ENCODE results near the gene HS6ST1.

HS6ST1 gene

GRCh38 chr2:128310094-128310716 lies 8.5 kb downstream of the HS6ST1 start:
- no peak for DNase-seq (ENCODE audit: low read depth, low spot score)

- DNase-seq (ENCODE audit: low read depth, low spot score) = no peak
Observed at GRCh38 chr2:128309280-128310093, 9.2 kb downstream of the HS6ST1 start.

- no peak for DNase-seq (ENCODE audit: low read depth, low spot score)
Observed at GRCh38 chr2:128308889-128309279, 9.8 kb downstream of the HS6ST1 start.

GRCh38 chr2:128308284-128308731 lies 10.4 kb downstream of the HS6ST1 start:
- no peak for DNase-seq (ENCODE audit: low read depth, low spot score)

- no peak for DNase-seq (ENCODE audit: low read depth, low spot score)
Observed at GRCh38 chr2:128307595-128307994, 11.1 kb downstream of the HS6ST1 start.

- DNase-seq (ENCODE audit: low read depth, low spot score) = no peak
Observed at GRCh38 chr2:128306931-128307460, 11.7 kb downstream of the HS6ST1 start.

- DNase-seq (ENCODE audit: low read depth, low spot score) = no peak
Observed at GRCh38 chr2:128306081-128306930, 12.4 kb downstream of the HS6ST1 start.

- no peak for DNase-seq (ENCODE audit: low read depth, low spot score)
Observed at GRCh38 chr2:128305555-128306080, 13.1 kb downstream of the HS6ST1 start.

GRCh38 chr2:128304715-128305554 lies 13.7 kb downstream of the HS6ST1 start:
- DNase-seq (ENCODE audit: low read depth, low spot score) = no peak

GRCh38 chr2:128304330-128304714 lies 14.3 kb downstream of the HS6ST1 start:
- DNase-seq (ENCODE audit: low read depth, low spot score) = no peak

GRCh38 chr2:128303911-128304310 lies 14.8 kb downstream of the HS6ST1 start:
- no peak for DNase-seq (ENCODE audit: low read depth, low spot score)

- DNase-seq (ENCODE audit: low read depth, low spot score) = no peak
Observed at GRCh38 chr2:128303095-128303791, 15.4 kb downstream of the HS6ST1 start.

- no peak for DNase-seq (ENCODE audit: low read depth, low spot score)
Observed at GRCh38 chr2:128302744-128303067, 16.0 kb downstream of the HS6ST1 start.

- no peak for DNase-seq (ENCODE audit: low read depth, low spot score)
Observed at GRCh38 chr2:128302011-128302743, 16.5 kb downstream of the HS6ST1 start.

GRCh38 chr2:128301501-128301966 lies 17.1 kb downstream of the HS6ST1 start:
- no peak for DNase-seq (ENCODE audit: low read depth, low spot score)

- DNase-seq (ENCODE audit: low read depth, low spot score) = no peak
Observed at GRCh38 chr2:128301021-128301420, 17.6 kb downstream of the HS6ST1 start.

GRCh38 chr2:128300151-128301020 lies 18.3 kb downstream of the HS6ST1 start:
- DNase-seq (ENCODE audit: low read depth, low spot score) = no peak

GRCh38 chr2:128299628-128300027 lies 19.0 kb downstream of the HS6ST1 start:
- DNase-seq (ENCODE audit: low read depth, low spot score) = no peak

Measured in activated CD4-positive, CD25-positive, alpha-beta regulatory T cell treated with anti-CD3 and anti-CD28 coated beads, Interleukin-2, amount 50 U/mL, for 16 hours (primary cell).